K562 (cell line): ENCODE data around the gene PCLAF. TPM values are rescaled to one million over a fixed set of nuclear protein-coding genes. Genes with fewer than 3 reads are reported as not detected.

Experiments used
- ETV6 ChIP-seq, 3 experiments: fragments of 150-350 bp in 1 of 3; sonication (generic) in 1 of 3; formaldehyde crosslinking in 1 of 3; IDR thresholded peaks; 2 replicates each; pipeline versions ENCODE4 v1.6.1 to v1.8.0; 2014 to 2022; ENCODE audit warnings: borderline replicate concordance in 2 of 3, low read depth in 2 of 3, antibody characterized with exemption in 1 of 3, low read length in 1 of 3, mild to moderate bottlenecking in 1 of 3, missing genetic modification reagents in 1 of 3
- MAFG ChIP-seq: fragments of 450-650 bp; conservative IDR thresholded peaks from 2 replicates; pipeline ENCODE4 v1.6.1; 2016; ENCODE audit warnings: missing genetic modification characterization, missing compliant biosample characterization
- MECOM ChIP-seq: fragments of 250-450 bp; sonication (Bioruptor Pico); IDR thresholded peaks from 2 replicates; pipeline ENCODE4 v1.8.0; 2022; ENCODE audit warnings: inconsistent platforms
- MEF2D ChIP-seq: conservative IDR thresholded peaks from 2 replicates; pipeline ENCODE4 v1.6.1; 2016; ENCODE audit warnings: low read depth, missing genetic modification characterization, missing compliant biosample characterization
- NONO ChIP-seq, 2 experiments: fragments of 200-400 bp in 1 of 2; fragments of 450-650 bp in 1 of 2; formaldehyde crosslinking in 1 of 2; IDR thresholded peaks; 2 replicates each; pipeline ENCODE4 v1.6.1; 2017; ENCODE audit warnings: low read depth in 2 of 2, mild to moderate bottlenecking in 2 of 2, moderate library complexity in 2 of 2, low read length in 1 of 2
- RBM22 ChIP-seq: fragments of 200-400 bp; formaldehyde crosslinking; IDR thresholded peaks from 2 replicates; pipeline ENCODE4 v1.6.1; 2018; ENCODE audit warnings: low read length, low read depth; ENCODE audit not compliant: poor library complexity, severe bottlenecking
- polyA plus RNA-seq, 8 experiments: library from polyadenylated mRNA; depleted of rRNA in 4 of 8; stranded (reverse) in 5 of 8; unstranded in 3 of 8; fragments of >200 nt; fragmentation: Nextera tagmentation in 2 of 8; fragmentation: Illumina TruSeq in 1 of 8; extraction: Ambion mirVana in 2 of 8; extraction: Trizol in 1 of 8; gene quantifications; 2 replicates each; pipeline versions ENCODE4 v1.2.1 to v1.2.3, GENCODE V29; 2011 to 2014; ENCODE audit warnings: inconsistent platforms in 1 of 8, missing spikeins in 1 of 8
- total RNA-seq, 7 experiments: library from RNA; depleted of rRNA in 6 of 7; stranded (reverse); fragments of >200 nt in 6 of 7; fragmentation: Illumina TruSeq in 2 of 7; extraction: Trizol in 2 of 7; gene quantifications; 2 replicates each; pipeline versions ENCODE4 v1.2.1 to v1.2.3, GENCODE V29; 2011 to 2021; ENCODE audit warnings: low replicate concordance in 1 of 7
- TF ChIP-seq, protein P1 (sequence below): fragments of 250-450 bp; sonication (Bioruptor Pico); IDR thresholded peaks from 2 replicates; pipeline ENCODE4 v1.4.0; 2020; ENCODE audit warnings: mild to moderate bottlenecking, moderate library complexity, borderline replicate concordance
- TF ChIP-seq, protein P2 (sequence below): fragments of 450-650 bp; formaldehyde crosslinking; IDR thresholded peaks from 2 replicates; pipeline ENCODE4 v1.4.0; 2022; ENCODE audit warnings: missing genetic modification characterization
- TF ChIP-seq, protein P3 (sequence below): fragments of 450-650 bp; IDR thresholded peaks from 2 replicates; pipeline ENCODE4 v1.6.1; 2018; ENCODE audit not compliant: partially characterized antibody
- TF ChIP-seq, protein P4 (sequence below), 2 experiments: fragments of 450-650 bp; IDR thresholded peaks; 2 replicates each; pipeline ENCODE4 v1.6.1; 2018; ENCODE audit warnings: mild to moderate bottlenecking in 2 of 2, low read depth in 1 of 2; ENCODE audit not compliant: partially characterized antibody in 2 of 2

Gene PCLAF
- total and polyA plus RNA-seq, 9 of the 15 experiments (the other 6 are each of a cell fraction or from before 2014, with no cell fraction given), result 112 to 881 (median 360) TPM

DNA sequence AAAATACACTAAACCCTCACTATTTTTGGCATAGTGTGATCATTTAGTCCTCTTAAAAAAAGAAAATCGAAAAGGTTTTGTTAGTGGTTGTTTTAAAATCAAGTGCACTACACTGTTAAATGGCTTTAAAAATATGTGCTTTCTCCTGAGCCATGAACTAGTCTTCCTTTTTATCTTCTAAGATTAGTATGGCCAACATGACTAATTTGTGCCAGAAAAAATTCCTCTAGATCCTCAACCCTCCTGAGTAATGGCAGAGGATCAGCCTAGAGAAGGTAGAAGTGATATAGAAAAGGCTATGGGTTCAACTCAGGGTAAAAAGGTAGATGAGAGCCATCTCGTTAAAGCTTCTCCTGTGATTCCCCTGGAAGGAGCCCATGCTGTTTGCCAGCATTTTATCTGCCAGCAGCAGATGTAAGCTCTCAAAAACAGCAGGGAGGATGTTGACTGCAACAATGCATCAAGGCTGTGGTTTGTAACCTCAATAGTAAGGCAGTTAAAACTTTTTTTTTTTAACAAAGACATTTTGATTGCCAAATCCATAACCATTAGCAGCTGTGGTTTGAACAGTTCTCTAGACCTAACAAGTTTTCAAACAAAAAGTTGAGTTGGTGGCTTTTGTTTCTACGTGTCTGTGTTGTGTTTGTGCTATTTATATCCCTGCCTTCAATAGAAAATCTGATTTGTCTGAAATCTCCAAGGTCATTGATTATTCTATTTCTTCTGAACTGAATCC lies 48.9 kb upstream of the PCLAF start (continued):
- TF ChIP-seq ETV6 (IDR thresholded peaks at IDR 0.05; ENCODE audit: borderline replicate concordance in 1 of 2, low read depth in 2 of 2, low read length in 1 of 2), result no peak
- no peak for TF ChIP-seq ETV6 (CRISPR knock-in tag; IDR thresholded peaks at IDR 0.05; ENCODE audit: borderline replicate concordance)
- TF ChIP-seq, protein P1, sequence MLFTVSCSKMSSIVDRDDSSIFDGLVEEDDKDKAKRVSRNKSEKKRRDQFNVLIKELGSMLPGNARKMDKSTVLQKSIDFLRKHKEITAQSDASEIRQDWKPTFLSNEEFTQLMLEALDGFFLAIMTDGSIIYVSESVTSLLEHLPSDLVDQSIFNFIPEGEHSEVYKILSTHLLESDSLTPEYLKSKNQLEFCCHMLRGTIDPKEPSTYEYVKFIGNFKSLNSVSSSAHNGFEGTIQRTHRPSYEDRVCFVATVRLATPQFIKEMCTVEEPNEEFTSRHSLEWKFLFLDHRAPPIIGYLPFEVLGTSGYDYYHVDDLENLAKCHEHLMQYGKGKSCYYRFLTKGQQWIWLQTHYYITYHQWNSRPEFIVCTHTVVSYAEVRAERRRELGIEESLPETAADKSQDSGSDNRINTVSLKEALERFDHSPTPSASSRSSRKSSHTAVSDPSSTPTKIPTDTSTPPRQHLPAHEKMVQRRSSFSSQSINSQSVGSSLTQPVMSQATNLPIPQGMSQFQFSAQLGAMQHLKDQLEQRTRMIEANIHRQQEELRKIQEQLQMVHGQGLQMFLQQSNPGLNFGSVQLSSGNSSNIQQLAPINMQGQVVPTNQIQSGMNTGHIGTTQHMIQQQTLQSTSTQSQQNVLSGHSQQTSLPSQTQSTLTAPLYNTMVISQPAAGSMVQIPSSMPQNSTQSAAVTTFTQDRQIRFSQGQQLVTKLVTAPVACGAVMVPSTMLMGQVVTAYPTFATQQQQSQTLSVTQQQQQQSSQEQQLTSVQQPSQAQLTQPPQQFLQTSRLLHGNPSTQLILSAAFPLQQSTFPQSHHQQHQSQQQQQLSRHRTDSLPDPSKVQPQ (CRISPR knock-in tag), result no peak
- TF ChIP-seq MAFG (tag), result no peak
- TF ChIP-seq MECOM (CRISPR knock-in tag), result no peak
- TF ChIP-seq, protein P2, sequence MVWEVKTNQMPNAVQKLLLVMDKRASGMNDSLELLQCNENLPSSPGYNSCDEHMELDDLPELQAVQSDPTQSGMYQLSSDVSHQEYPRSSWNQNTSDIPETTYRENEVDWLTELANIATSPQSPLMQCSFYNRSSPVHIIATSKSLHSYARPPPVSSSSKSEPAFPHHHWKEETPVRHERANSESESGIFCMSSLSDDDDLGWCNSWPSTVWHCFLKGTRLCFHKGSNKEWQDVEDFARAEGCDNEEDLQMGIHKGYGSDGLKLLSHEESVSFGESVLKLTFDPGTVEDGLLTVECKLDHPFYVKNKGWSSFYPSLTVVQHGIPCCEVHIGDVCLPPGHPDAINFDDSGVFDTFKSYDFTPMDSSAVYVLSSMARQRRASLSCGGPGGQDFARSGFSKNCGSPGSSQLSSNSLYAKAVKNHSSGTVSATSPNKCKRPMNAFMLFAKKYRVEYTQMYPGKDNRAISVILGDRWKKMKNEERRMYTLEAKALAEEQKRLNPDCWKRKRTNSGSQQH (CRISPR knock-in tag), result no peak
- no peak for TF ChIP-seq RBM22
- no peak for TF ChIP-seq NONO (IDR thresholded peaks at IDR 0.05; ENCODE audit: low read depth in 2 of 2, low read length in 1 of 2)
- TF ChIP-seq MEF2D (tag), result 0 out of 2 replicates have a peak, but pooled peaks have one; percentile 40
- TF ChIP-seq, protein P3, sequence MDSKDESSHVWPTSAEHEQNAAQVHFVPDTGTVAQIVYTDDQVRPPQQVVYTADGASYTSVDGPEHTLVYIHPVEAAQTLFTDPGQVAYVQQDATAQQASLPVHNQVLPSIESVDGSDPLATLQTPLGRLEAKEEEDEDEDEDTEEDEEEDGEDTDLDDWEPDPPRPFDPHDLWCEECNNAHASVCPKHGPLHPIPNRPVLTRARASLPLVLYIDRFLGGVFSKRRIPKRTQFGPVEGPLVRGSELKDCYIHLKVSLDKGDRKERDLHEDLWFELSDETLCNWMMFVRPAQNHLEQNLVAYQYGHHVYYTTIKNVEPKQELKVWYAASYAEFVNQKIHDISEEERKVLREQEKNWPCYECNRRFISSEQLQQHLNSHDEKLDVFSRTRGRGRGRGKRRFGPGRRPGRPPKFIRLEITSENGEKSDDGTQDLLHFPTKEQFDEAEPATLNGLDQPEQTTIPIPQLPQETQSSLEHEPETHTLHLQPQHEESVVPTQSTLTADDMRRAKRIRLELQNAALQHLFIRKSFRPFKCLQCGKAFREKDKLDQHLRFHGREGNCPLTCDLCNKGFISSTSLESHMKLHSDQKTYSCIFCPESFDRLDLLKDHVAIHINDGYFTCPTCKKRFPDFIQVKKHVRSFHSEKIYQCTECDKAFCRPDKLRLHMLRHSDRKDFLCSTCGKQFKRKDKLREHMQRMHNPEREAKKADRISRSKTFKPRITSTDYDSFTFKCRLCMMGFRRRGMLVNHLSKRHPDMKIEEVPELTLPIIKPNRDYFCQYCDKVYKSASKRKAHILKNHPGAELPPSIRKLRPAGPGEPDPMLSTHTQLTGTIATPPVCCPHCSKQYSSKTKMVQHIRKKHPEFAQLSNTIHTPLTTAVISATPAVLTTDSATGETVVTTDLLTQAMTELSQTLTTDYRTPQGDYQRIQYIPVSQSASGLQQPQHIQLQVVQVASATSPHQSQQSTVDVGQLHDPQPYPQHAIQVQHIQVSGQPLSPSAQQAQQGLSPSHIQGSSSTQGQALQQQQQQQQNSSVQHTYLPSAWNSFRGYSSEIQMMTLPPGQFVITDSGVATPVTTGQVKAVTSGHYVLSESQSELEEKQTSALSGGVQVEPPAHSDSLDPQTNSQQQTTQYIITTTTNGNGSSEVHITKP, result no peak
- TF ChIP-seq, protein P4, sequence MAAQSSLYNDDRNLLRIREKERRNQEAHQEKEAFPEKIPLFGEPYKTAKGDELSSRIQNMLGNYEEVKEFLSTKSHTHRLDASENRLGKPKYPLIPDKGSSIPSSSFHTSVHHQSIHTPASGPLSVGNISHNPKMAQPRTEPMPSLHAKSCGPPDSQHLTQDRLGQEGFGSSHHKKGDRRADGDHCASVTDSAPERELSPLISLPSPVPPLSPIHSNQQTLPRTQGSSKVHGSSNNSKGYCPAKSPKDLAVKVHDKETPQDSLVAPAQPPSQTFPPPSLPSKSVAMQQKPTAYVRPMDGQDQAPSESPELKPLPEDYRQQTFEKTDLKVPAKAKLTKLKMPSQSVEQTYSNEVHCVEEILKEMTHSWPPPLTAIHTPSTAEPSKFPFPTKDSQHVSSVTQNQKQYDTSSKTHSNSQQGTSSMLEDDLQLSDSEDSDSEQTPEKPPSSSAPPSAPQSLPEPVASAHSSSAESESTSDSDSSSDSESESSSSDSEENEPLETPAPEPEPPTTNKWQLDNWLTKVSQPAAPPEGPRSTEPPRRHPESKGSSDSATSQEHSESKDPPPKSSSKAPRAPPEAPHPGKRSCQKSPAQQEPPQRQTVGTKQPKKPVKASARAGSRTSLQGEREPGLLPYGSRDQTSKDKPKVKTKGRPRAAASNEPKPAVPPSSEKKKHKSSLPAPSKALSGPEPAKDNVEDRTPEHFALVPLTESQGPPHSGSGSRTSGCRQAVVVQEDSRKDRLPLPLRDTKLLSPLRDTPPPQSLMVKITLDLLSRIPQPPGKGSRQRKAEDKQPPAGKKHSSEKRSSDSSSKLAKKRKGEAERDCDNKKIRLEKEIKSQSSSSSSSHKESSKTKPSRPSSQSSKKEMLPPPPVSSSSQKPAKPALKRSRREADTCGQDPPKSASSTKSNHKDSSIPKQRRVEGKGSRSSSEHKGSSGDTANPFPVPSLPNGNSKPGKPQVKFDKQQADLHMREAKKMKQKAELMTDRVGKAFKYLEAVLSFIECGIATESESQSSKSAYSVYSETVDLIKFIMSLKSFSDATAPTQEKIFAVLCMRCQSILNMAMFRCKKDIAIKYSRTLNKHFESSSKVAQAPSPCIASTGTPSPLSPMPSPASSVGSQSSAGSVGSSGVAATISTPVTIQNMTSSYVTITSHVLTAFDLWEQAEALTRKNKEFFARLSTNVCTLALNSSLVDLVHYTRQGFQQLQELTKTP (IDR thresholded peaks at IDR 0.05; ENCODE audit: low read depth in 1 of 2, partially characterized antibody in 2 of 2), result peak in 1 of 2 experiments; percentile 18
